Measurements from ENCODE around the gene TMEM94. TPM values are rescaled to one million over a fixed set of nuclear protein-coding genes. Genes with fewer than 3 reads are reported as not detected.

Gene TMEM94
- total and polyA plus RNA-seq, 2 experiments from 2014 or later = 43.5 to 53.5 TPM

- Histone ChIP-seq H2AFZ (no peak overlapping the region), H3K4me2 (no peak overlapping the region), H4K20me1 (ENCODE audit: insufficient read depth, poor library complexity, severe bottlenecking) (peaks cover 11% of the 10 kb centered on the region), H3K9me2 (replicated peaks; ENCODE audit: insufficient read depth) (no peaks in the 10 kb centered on the region), H3K27me3 (no peaks in the 10 kb centered on the region), H3K36me3 (replicated peaks; ENCODE audit: insufficient read depth, low read depth) (no peaks in the 10 kb centered on the region), H3K4me1 (ENCODE audit: insufficient read depth) (no peaks in the 10 kb centered on the region), H3K9me3 (ENCODE audit: low read depth) (no peaks in the 10 kb centered on the region), H3K4me3 (no peak overlapping the region), H3K79me2 (peaks cover 8% of the 10 kb centered on the region), H3K27ac (no peak overlapping the region)
- DNase-seq (ENCODE audit: low spot score) = no peak
- TF ChIP-seq EZH2 (IDR thresholded peaks at IDR 0.05; ENCODE audit: borderline replicate concordance) = no peak
- TF ChIP-seq EZH2phosphoT487 (IDR thresholded peaks at IDR 0.05; ENCODE audit: low read depth, severe bottlenecking, unreplicated experiment) = no peak
- TF ChIP-seq, protein P1, sequence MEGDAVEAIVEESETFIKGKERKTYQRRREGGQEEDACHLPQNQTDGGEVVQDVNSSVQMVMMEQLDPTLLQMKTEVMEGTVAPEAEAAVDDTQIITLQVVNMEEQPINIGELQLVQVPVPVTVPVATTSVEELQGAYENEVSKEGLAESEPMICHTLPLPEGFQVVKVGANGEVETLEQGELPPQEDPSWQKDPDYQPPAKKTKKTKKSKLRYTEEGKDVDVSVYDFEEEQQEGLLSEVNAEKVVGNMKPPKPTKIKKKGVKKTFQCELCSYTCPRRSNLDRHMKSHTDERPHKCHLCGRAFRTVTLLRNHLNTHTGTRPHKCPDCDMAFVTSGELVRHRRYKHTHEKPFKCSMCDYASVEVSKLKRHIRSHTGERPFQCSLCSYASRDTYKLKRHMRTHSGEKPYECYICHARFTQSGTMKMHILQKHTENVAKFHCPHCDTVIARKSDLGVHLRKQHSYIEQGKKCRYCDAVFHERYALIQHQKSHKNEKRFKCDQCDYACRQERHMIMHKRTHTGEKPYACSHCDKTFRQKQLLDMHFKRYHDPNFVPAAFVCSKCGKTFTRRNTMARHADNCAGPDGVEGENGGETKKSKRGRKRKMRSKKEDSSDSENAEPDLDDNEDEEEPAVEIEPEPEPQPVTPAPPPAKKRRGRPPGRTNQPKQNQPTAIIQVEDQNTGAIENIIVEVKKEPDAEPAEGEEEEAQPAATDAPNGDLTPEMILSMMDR (IDR thresholded peaks at IDR 0.05; ENCODE audit: poor library complexity) = no peak
- 96% methylated on average over 22 of the region's 24 CpGs for WGBS (ENCODE audit: low lambda C conversion rate, missing lambda C conversion rate)
These were observed 32.5 kb downstream of the TMEM94 start for GRCh38 chr17:75488693-75489510.

DNA sequence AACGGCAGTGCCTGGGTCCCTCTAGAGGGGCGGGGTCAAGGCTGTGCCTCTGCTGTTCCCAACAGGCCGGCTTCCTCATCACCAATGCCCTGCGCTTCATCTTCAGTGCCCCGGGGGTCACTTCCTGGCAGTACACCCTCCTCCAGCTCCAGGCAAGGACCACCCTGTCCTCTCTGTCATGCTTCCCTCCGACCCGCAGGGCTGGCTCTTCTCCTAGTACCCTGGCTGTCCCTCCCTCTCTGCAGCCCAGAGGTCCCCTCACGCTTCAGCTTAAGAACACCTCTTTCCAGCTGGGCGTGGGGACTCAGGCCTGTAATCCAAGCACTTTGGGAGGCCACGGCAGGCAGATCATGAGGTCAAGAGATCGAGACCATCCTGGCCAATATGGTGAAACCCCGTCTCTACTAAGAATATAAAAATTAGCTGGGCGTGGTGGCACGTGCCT, 33.1 kb downstream of the TMEM94 start:
- no peaks in the 10 kb centered on the region for H3K27me3 ChIP-seq
- 80% methylated on average over 14 of the region's 14 CpGs for WGBS (ENCODE audit: low lambda C conversion rate, missing lambda C conversion rate)
- H3K9me3 ChIP-seq (ENCODE audit: low read depth) = no peaks in the 10 kb centered on the region
- H3K36me3 ChIP-seq (replicated peaks; ENCODE audit: insufficient read depth, low read depth) = no peaks in the 10 kb centered on the region
- TF ChIP-seq EZH2phosphoT487 (IDR thresholded peaks at IDR 0.05; ENCODE audit: low read depth, severe bottlenecking, unreplicated experiment) (no peak), EZH2 (IDR thresholded peaks at IDR 0.05; ENCODE audit: borderline replicate concordance) (no peak)
- TF ChIP-seq, protein P1 (IDR thresholded peaks at IDR 0.05; ENCODE audit: poor library complexity) = no peak
- peaks cover 10% of the 10 kb centered on the region for H4K20me1 ChIP-seq (ENCODE audit: insufficient read depth, poor library complexity, severe bottlenecking)
- H3K4me3 ChIP-seq = no peak overlapping the region
- no peak for DNase-seq (ENCODE audit: low spot score)
- no peaks in the 10 kb centered on the region for H3K9me2 ChIP-seq (replicated peaks; ENCODE audit: insufficient read depth)
- H3K4me1 ChIP-seq (ENCODE audit: insufficient read depth) = no peaks in the 10 kb centered on the region
- H2AFZ ChIP-seq = no peak overlapping the region
- peaks cover 6% of the 10 kb centered on the region for H3K79me2 ChIP-seq
- H3K27ac ChIP-seq = no peak overlapping the region
- H3K4me2 ChIP-seq = no peak overlapping the region

GRCh38 chr17:75490173-75490743, 33.8 kb downstream of the TMEM94 start:
- DNase-seq (ENCODE audit: low spot score) = no peak
- Histone ChIP-seq H2AFZ (no peak overlapping the region), H3K27ac (no peak overlapping the region), H3K79me2 (no peaks in the 10 kb centered on the region), H3K9me2 (replicated peaks; ENCODE audit: insufficient read depth) (no peaks in the 10 kb centered on the region), H3K36me3 (replicated peaks; ENCODE audit: insufficient read depth, low read depth) (no peaks in the 10 kb centered on the region), H4K20me1 (ENCODE audit: insufficient read depth, poor library complexity, severe bottlenecking) (peaks cover 3% of the 10 kb centered on the region), H3K4me2 (no peak overlapping the region), H3K9me3 (ENCODE audit: low read depth) (no peaks in the 10 kb centered on the region), H3K4me1 (ENCODE audit: insufficient read depth) (no peaks in the 10 kb centered on the region), H3K27me3 (no peaks in the 10 kb centered on the region), H3K4me3 (no peak overlapping the region)
- TF ChIP-seq, protein P1 (IDR thresholded peaks at IDR 0.05; ENCODE audit: poor library complexity) = no peak
- no peak for TF ChIP-seq EZH2phosphoT487 (IDR thresholded peaks at IDR 0.05; ENCODE audit: low read depth, severe bottlenecking, unreplicated experiment)
- TF ChIP-seq EZH2 (IDR thresholded peaks at IDR 0.05; ENCODE audit: borderline replicate concordance) = no peak
- 92% methylated on average over 14 of the region's 14 CpGs for WGBS (ENCODE audit: low lambda C conversion rate, missing lambda C conversion rate)

Data from hepatocyte (in vitro differentiated cells).